HepG2 (cell line): Measurements from ENCODE around the gene SMOC1. TPM values are rescaled to one million over a fixed set of nuclear protein-coding genes. Genes with fewer than 3 reads are reported as not detected.

Experiments used
- ATAC-seq: fragments of 200-7000 bp; cut with Tn5 transposase; 3 replicates; pipeline ENCODE4 v1.9.1; 2020; ENCODE audit warnings: mild to moderate bottlenecking, moderate library complexity
- BruUV-seq: library from RNA; stranded (reverse); fragments of 400-500 nt; replicated peaks from 2 replicates; lab custom pipeline; 2021; lab: Mats Ljungman, UMichigan
- CTCF ChIA-PET: fragments of 300-600 bp; formaldehyde crosslinking; extraction: SDS; loops from one replicate; lab custom pipeline; 2021; ENCODE audit warnings: low total read pairs, inconsistent platforms, low intra/inter-chr PET ratio; lab: Yijun Ruan, JAX
- POLR2A ChIA-PET: fragments of 350-600 bp; sonication (Branson Sonifier 250); formaldehyde crosslinking; loops from one replicate; lab custom pipeline; 2020; ENCODE audit warnings: antibody characterized with exemption, inconsistent platforms; lab: Yijun Ruan, JAX
- DNase-seq: peaks from one replicate; pipeline ENCODE4 v3.0.0-alpha.2; 2015; ENCODE audit warnings: low spot score
- FAIRE-seq: peaks from 3 replicates; lab custom pipeline; 2011; peaks lifted over from hg19 to GRCh38; lab: Jason Lieb, UNC
- H2AFZ ChIP-seq: one replicate; pipeline ENCODE4 v1.6.1; 2011; ENCODE audit warnings: low read length, inconsistent platforms
- H3K27ac ChIP-seq: fragments of 300-600 bp; 3 replicates; pipeline ENCODE4 v1.8.0; 2011; ENCODE audit warnings: mixed run types, mild to moderate bottlenecking, mixed read lengths, low read length, inconsistent platforms; ENCODE audit not compliant: insufficient read depth; ENCODE audit errors: extremely low read length
- H3K27me3 ChIP-seq, 2 experiments: fragments of 200-600 bp in 1 of 2; 2 replicates in 1 of 2; 3 replicates in 1 of 2; pipeline versions ENCODE4 v1.6.0 to v1.8.0; 2011; ENCODE audit warnings: low read length in 2 of 2, mild to moderate bottlenecking in 2 of 2, moderate library complexity in 2 of 2, inconsistent platforms in 1 of 2; ENCODE audit not compliant: insufficient read depth in 2 of 2, control insufficient read depth in 1 of 2
- H3K36me3 ChIP-seq, 2 experiments: fragments of 200-600 bp in 1 of 2; replicated peaks in 1 of 2; 2 replicates in 1 of 2; 3 replicates in 1 of 2; pipeline versions ENCODE4 v1.5.1 to v1.8.0; 2011; ENCODE audit warnings: low read length in 2 of 2, inconsistent platforms in 1 of 2; ENCODE audit not compliant: insufficient read depth in 2 of 2, control insufficient read depth in 1 of 2
- H3K4me1 ChIP-seq: 2 replicates; pipeline ENCODE4 v1.5.1; 2012; ENCODE audit warnings: low read length, inconsistent platforms; ENCODE audit not compliant: insufficient read depth
- H3K4me2 ChIP-seq: 2 replicates; pipeline ENCODE4 v1.6.0; 2011; ENCODE audit warnings: low read depth, low read length, inconsistent platforms
- H3K4me3 ChIP-seq, 3 experiments: fragments of 200-600 bp in 1 of 3; sonication (generic), shearing (Covaris generic) in 1 of 3; replicated peaks in 1 of 3; 2 replicates each; pipeline ENCODE4 v1.5.1; 2011 to 2016; ENCODE audit warnings: low read length in 3 of 3, inconsistent platforms in 2 of 3, low read depth in 2 of 3, mild to moderate bottlenecking in 2 of 3, control low read depth in 1 of 3, mixed read lengths in 1 of 3; ENCODE audit not compliant: insufficient read depth in 1 of 3
- H3K79me2 ChIP-seq: one replicate; pipeline ENCODE4 v1.6.1; 2011; ENCODE audit warnings: low read length, inconsistent platforms; ENCODE audit not compliant: insufficient read depth
- H3K9ac ChIP-seq: 2 replicates; pipeline ENCODE4 v1.6.0; 2011; ENCODE audit warnings: mild to moderate bottlenecking, low read depth, low read length, inconsistent platforms; ENCODE audit not compliant: insufficient read depth
- H3K9me3 ChIP-seq: 2 replicates; pipeline ENCODE4 v1.5.1; 2012; ENCODE audit warnings: mild to moderate bottlenecking, low read length
- H4K20me1 ChIP-seq: 2 replicates; pipeline ENCODE4 v1.6.0; 2011; ENCODE audit warnings: inconsistent platforms, mild to moderate bottlenecking, low read length, moderate library complexity; ENCODE audit not compliant: insufficient read depth
- DMTF1 ChIP-seq: sonication (generic); formaldehyde crosslinking; IDR thresholded peaks from 2 replicates; pipeline ENCODE4 v1.4.0; 2020; ENCODE audit warnings: mild to moderate bottlenecking, missing genetic modification reagents
- NRL ChIP-seq: sonication (generic); formaldehyde crosslinking; IDR thresholded peaks from 2 replicates; pipeline ENCODE4 v1.5.0; 2020; ENCODE audit warnings: missing genetic modification reagents, mild to moderate bottlenecking, moderate library complexity, borderline replicate concordance
- SP1 ChIP-seq, 2 experiments: fragments of 450-650 bp in 1 of 2; sonication (generic) in 1 of 2; formaldehyde crosslinking in 1 of 2; IDR thresholded peaks; 2 replicates each; pipeline versions ENCODE4 v1.4.0 to v1.6.1; 2016 to 2020; ENCODE audit warnings: missing genetic modification reagents in 1 of 2
- ZNF615 ChIP-seq: sonication (generic); formaldehyde crosslinking; IDR thresholded peaks from 2 replicates; pipeline ENCODE4 v1.5.0; 2020; ENCODE audit warnings: mild to moderate bottlenecking, missing genetic modification reagents, borderline replicate concordance
- ZNF83 ChIP-seq: sonication (generic); formaldehyde crosslinking; IDR thresholded peaks from 2 replicates; pipeline ENCODE4 v1.4.0; 2020; ENCODE audit warnings: missing genetic modification reagents, mild to moderate bottlenecking, borderline replicate concordance
- ZSCAN20 ChIP-seq: sonication (generic); formaldehyde crosslinking; IDR thresholded peaks from 2 replicates; pipeline ENCODE4 v1.4.0; 2020; ENCODE audit warnings: missing genetic modification reagents, mild to moderate bottlenecking, borderline replicate concordance
- WGBS: methylation state at CpG from one replicate; pipeline ENCODE4 v1.1.6; 2017; ENCODE audit warnings: low lambda C conversion rate; 5-methylcytosine and 5-hydroxymethylcytosine counted together
- in situ Hi-C: cut with HindIII; loops from 2 replicates; pipeline ENCODE4 v1.10.0; 2017; ENCODE audit warnings: low pct_unique_long_range_greater_than_20kb; ENCODE audit not compliant: extremely low pct_ligation_motif_present
- intact Hi-C: fragments of 100-400 bp; cut with micrococcal nuclease; formaldehyde crosslinking; loops from one replicate; pipeline ENCODE4 v1.10.0; 2022; ENCODE audit not compliant: unreplicated experiment
- polyA plus RNA-seq, 8 experiments: library from polyadenylated mRNA; depleted of rRNA in 3 of 8; stranded (reverse) in 7 of 8; unstranded in 1 of 8; fragments of >200 nt; fragmentation: Illumina TruSeq in 4 of 8; extraction: Trizol in 4 of 8; gene quantifications; 2 replicates each; pipeline versions ENCODE4 v1.2.1 to v1.2.3, GENCODE V29; 2011 to 2016; ENCODE audit warnings: low read depth in 4 of 8, missing spikeins in 1 of 8, mixed read lengths in 1 of 8; ENCODE audit not compliant: insufficient read depth in 1 of 8
- total RNA-seq, 5 experiments: library from RNA; depleted of rRNA; stranded (reverse); fragments of >200 nt; fragmentation: Illumina TruSeq; extraction: Trizol; gene quantifications; 2 replicates each; pipeline ENCODE4 v1.2.3, GENCODE V29; 2016; ENCODE audit warnings: low read depth in 1 of 5

SMOC1 gene
- total and polyA plus RNA-seq, 2 of the 13 experiments (the other 11 are each of a cell fraction or from before 2014, with no cell fraction given), result 17.8 to 35.6 TPM

GRCh38 chr14:69968681-69969080 lies 89.5 kb downstream of the SMOC1 start (continued):
- TF ChIP-seq NRL (CRISPR knock-in tag) (no peak), SP1 (IDR thresholded peaks at IDR 0.05) (no peak), SP1 (CRISPR knock-in tag; IDR thresholded peaks at IDR 0.05) (no peak), ZNF83 (no peak), ZNF615 (CRISPR knock-in tag) (no peak)

- TF ChIP-seq DMTF1 (no peak), ZSCAN20 (CRISPR knock-in tag) (no peak)
- H4K20me1 ChIP-seq, result no peaks in the 10 kb centered on the region; the same call in 1 of the 2 replicates
- H3K27ac ChIP-seq, result no peak overlapping the region
- H3K36me3 ChIP-seq, result peaks cover 5 to 23% of the 10 kb centered on the region in 2 experiments; a peak in 4 of 5 replicates
- ChIA-PET POLR2A (interaction anchor here (1.0 kb wide), 1 partner anchor 35 kb away, joined by 3 read pairs; no protein-coding TSS in a partner anchor), CTCF (no interaction called here)
- H3K9ac ChIP-seq, result no peak overlapping the region
- H3K4me2 ChIP-seq, result no peak overlapping the region
- H2AFZ ChIP-seq, result no peak overlapping the region
- FAIRE-seq, result no peak
- H3K4me1 ChIP-seq, result no peaks in the 10 kb centered on the region
- DNase-seq, result no peak
- BruUV-seq, result no TSS peak
- H3K79me2 ChIP-seq, result no peaks in the 10 kb centered on the region
- 71% methylated on average over 1 of the region's 5 CpGs for WGBS
- in situ Hi-C loops (no loop called here), intact Hi-C loops (no loop called here)
- H3K9me3 ChIP-seq, result no peaks in the 10 kb centered on the region
- H3K4me3 ChIP-seq, result no peak overlapping the region
- no peaks in the 10 kb centered on the region for H3K27me3 ChIP-seq
- ATAC-seq, result no peak
These were observed 93.5 kb downstream of the SMOC1 start for GRCh38 chr14:69972755-69973154.
